GM12878 (cell line): ENCODE data around the gene HAP1. TPM values are rescaled to one million over a fixed set of nuclear protein-coding genes. Genes with fewer than 3 reads are reported as not detected.
A peak's percentile ranks its signal among the peaks of the same experiment; 100 is the strongest.

Source experiments
- CBX3 ChIP-seq: fragments of 200-600 bp; sonication (generic); IDR thresholded peaks from 2 replicates; pipeline ENCODE4 v1.6.1; 2016; ENCODE audit warnings: low read depth, borderline replicate concordance
- CEBPB ChIP-seq, 2 experiments: fragments of 150-350 bp in 1 of 2; IDR thresholded peaks; 2 replicates each; pipeline ENCODE4 v1.6.1; 2012 to 2014; ENCODE audit warnings: low read depth in 2 of 2, low read length in 2 of 2, borderline replicate concordance in 1 of 2, inconsistent platforms in 1 of 2
- EED ChIP-seq: sonication (generic); IDR thresholded peaks from 2 replicates; pipeline ENCODE4 v1.6.1; 2016; ENCODE audit warnings: antibody characterized with exemption, low read depth
- EZH2 ChIP-seq: IDR thresholded peaks from 2 replicates; pipeline ENCODE4 v1.6.1; 2012; ENCODE audit warnings: low read depth, mild to moderate bottlenecking, control low read depth, inconsistent platforms, low read length, borderline replicate concordance; ENCODE audit not compliant: control insufficient read depth
- IKZF2 ChIP-seq, 2 experiments: fragments of 450-650 bp; IDR thresholded peaks; 2 replicates each; pipeline ENCODE4 v1.6.1; 2017; ENCODE audit warnings: mild to moderate bottlenecking in 2 of 2, moderate library complexity in 2 of 2
- LARP7 ChIP-seq: fragments of 450-650 bp; IDR thresholded peaks from 2 replicates; pipeline ENCODE4 v1.6.1; 2017; ENCODE audit warnings: mild to moderate bottlenecking
- MLLT1 ChIP-seq: fragments of 450-650 bp; IDR thresholded peaks from 2 replicates; pipeline ENCODE4 v1.6.1; 2016; ENCODE audit warnings: mild to moderate bottlenecking
- MTA3 ChIP-seq: IDR thresholded peaks from 2 replicates; pipeline ENCODE4 v1.6.1; 2012; ENCODE audit warnings: low read length, inconsistent platforms, borderline replicate concordance
- PAX8 ChIP-seq: fragments of 450-650 bp; IDR thresholded peaks from 2 replicates; pipeline ENCODE4 v1.6.1; 2017; ENCODE audit warnings: mild to moderate bottlenecking, moderate library complexity
- RAD51 ChIP-seq: fragments of 450-650 bp; IDR thresholded peaks from 2 replicates; pipeline ENCODE4 v1.6.1; 2016; ENCODE audit warnings: moderate library complexity, mild to moderate bottlenecking, inconsistent platforms
- SPI1 ChIP-seq: IDR thresholded peaks from 2 replicates; pipeline ENCODE4 v1.6.1; 2011; ENCODE audit warnings: low read depth, mild to moderate bottlenecking, low read length, moderate library complexity, borderline replicate concordance; ENCODE audit not compliant: insufficient read depth
- STAT1 ChIP-seq: fragments of 450-650 bp; conservative IDR thresholded peaks from 2 replicates; pipeline ENCODE4 v1.6.1; 2014; ENCODE audit warnings: antibody characterized with exemption, mild to moderate bottlenecking
- TARDBP ChIP-seq: IDR thresholded peaks from 2 replicates; pipeline ENCODE4 v1.6.1; 2016; ENCODE audit warnings: borderline replicate concordance
- ZBED1 ChIP-seq: IDR thresholded peaks from 2 replicates; pipeline ENCODE4 v1.6.1; 2016; ENCODE audit warnings: borderline replicate concordance
- ZNF207 ChIP-seq: fragments of 450-650 bp; IDR thresholded peaks from 2 replicates; pipeline ENCODE4 v1.6.1; 2014; ENCODE audit warnings: antibody characterized with exemption, mild to moderate bottlenecking, borderline replicate concordance
- ZNF274 ChIP-seq: IDR thresholded peaks from one replicate; pipeline ENCODE4 v1.8.0; 2011; ENCODE audit not compliant: insufficient read length, insufficient read depth
- polyA plus RNA-seq, 11 experiments: library from polyadenylated mRNA; depleted of rRNA in 4 of 11; unstranded in 6 of 11; stranded (reverse) in 5 of 11; fragments of >200 nt; fragmentation: Nextera tagmentation in 4 of 11; fragmentation: Illumina TruSeq in 1 of 11; extraction: Ambion mirVana in 4 of 11; extraction: Trizol in 1 of 11; gene quantifications; 1 replicate in 1 of 11; 2 replicates in 10 of 11; pipeline versions ENCODE4 v1.2.1 to v1.2.3, GENCODE V29; 2011 to 2016; ENCODE audit warnings: inconsistent platforms in 2 of 11, missing spikeins in 2 of 11, low read depth in 1 of 11
- total RNA-seq, 4 experiments: library from RNA; depleted of rRNA in 3 of 4; stranded (reverse); fragments of >200 nt in 3 of 4; fragmentation: Illumina TruSeq in 1 of 4; extraction: Trizol in 1 of 4; gene quantifications; 2 replicates each; pipeline versions ENCODE4 v1.2.1 to v1.2.3, GENCODE V29; 2013 to 2021
- TF ChIP-seq, protein P1 (sequence below): fragments of 450-650 bp; formaldehyde crosslinking; IDR thresholded peaks from 2 replicates; pipeline ENCODE4 v1.4.0; 2022; ENCODE audit warnings: mild to moderate bottlenecking, moderate library complexity
- TF ChIP-seq, protein P2 (sequence below): fragments of 450-650 bp; IDR thresholded peaks from 2 replicates; pipeline ENCODE4 v1.6.1; 2017; ENCODE audit warnings: antibody characterized with exemption, mild to moderate bottlenecking, moderate library complexity
- TF ChIP-seq, protein P3 (sequence below): fragments of 450-650 bp; IDR thresholded peaks from 2 replicates; pipeline ENCODE4 v1.6.1; 2017; ENCODE audit warnings: mild to moderate bottlenecking

Gene HAP1
- total and polyA plus RNA-seq, 10 of the 15 experiments (the other 5 are each of a cell fraction or from before 2014, with no cell fraction given), result not detected

GRCh38 chr17:41688641-41689496 lies 45.6 kb downstream of the HAP1 start, which contains the start of gene EIF1 (continued):
- TF ChIP-seq, protein P1, sequence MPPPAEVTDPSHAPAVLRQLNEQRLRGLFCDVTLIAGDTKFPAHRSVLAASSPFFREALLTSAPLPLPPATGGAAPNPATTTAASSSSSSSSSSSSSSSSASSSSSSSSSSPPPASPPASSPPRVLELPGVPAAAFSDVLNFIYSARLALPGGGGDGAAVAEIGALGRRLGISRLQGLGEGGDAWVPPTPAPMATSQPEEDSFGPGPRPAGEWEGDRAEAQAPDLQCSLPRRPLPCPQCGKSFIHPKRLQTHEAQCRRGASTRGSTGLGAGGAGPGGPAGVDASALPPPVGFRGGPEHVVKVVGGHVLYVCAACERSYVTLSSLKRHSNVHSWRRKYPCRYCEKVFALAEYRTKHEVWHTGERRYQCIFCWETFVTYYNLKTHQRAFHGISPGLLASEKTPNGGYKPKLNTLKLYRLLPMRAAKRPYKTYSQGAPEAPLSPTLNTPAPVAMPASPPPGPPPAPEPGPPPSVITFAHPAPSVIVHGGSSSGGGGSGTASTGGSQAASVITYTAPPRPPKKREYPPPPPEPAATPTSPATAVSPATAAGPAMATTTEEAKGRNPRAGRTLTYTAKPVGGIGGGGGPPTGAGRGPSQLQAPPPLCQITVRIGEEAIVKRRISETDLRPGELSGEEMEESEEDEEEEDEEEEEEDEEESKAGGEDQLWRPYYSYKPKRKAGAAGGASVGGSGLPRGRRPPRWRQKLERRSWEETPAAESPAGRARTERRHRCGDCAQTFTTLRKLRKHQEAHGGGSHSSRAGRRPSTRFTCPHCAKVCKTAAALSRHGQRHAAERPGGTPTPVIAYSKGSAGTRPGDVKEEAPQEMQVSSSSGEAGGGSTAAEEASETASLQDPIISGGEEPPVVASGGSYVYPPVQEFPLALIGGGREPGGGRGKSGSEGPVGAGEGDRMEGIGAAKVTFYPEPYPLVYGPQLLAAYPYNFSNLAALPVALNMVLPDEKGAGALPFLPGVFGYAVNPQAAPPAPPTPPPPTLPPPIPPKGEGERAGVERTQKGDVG (CRISPR knock-in tag), result no peak; the same call in 1 of the 2 replicates
- TF ChIP-seq IKZF2 (IDR thresholded peaks at IDR 0.05), result peak; percentile 38 to 60; a peak in 2 of 4 replicates
- TF ChIP-seq MTA3, result 0 out of 2 replicates have a peak, but pooled peaks have one; percentile 57
- TF ChIP-seq, protein P2, sequence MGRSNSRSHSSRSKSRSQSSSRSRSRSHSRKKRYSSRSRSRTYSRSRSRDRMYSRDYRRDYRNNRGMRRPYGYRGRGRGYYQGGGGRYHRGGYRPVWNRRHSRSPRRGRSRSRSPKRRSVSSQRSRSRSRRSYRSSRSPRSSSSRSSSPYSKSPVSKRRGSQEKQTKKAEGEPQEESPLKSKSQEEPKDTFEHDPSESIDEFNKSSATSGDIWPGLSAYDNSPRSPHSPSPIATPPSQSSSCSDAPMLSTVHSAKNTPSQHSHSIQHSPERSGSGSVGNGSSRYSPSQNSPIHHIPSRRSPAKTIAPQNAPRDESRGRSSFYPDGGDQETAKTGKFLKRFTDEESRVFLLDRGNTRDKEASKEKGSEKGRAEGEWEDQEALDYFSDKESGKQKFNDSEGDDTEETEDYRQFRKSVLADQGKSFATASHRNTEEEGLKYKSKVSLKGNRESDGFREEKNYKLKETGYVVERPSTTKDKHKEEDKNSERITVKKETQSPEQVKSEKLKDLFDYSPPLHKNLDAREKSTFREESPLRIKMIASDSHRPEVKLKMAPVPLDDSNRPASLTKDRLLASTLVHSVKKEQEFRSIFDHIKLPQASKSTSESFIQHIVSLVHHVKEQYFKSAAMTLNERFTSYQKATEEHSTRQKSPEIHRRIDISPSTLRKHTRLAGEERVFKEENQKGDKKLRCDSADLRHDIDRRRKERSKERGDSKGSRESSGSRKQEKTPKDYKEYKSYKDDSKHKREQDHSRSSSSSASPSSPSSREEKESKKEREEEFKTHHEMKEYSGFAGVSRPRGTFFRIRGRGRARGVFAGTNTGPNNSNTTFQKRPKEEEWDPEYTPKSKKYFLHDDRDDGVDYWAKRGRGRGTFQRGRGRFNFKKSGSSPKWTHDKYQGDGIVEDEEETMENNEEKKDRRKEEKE, result no peak
- TF ChIP-seq, protein P3, sequence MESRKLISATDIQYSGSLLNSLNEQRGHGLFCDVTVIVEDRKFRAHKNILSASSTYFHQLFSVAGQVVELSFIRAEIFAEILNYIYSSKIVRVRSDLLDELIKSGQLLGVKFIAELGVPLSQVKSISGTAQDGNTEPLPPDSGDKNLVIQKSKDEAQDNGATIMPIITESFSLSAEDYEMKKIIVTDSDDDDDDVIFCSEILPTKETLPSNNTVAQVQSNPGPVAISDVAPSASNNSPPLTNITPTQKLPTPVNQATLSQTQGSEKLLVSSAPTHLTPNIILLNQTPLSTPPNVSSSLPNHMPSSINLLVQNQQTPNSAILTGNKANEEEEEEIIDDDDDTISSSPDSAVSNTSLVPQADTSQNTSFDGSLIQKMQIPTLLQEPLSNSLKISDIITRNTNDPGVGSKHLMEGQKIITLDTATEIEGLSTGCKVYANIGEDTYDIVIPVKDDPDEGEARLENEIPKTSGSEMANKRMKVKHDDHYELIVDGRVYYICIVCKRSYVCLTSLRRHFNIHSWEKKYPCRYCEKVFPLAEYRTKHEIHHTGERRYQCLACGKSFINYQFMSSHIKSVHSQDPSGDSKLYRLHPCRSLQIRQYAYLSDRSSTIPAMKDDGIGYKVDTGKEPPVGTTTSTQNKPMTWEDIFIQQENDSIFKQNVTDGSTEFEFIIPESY, result no peak
- TF ChIP-seq ZBED1, result peak; percentile 75; the same call in 1 of the 2 replicates
- no peak for TF ChIP-seq ZNF274
- TF ChIP-seq PAX8, result no peak
- TF ChIP-seq ZNF207, result peak; percentile 93; the same call in 1 of the 2 replicates
- peak; percentile 9; the same call in 1 of the 2 replicates for TF ChIP-seq EED
- 0 out of 2 replicates have a peak, but pooled peaks have one; percentile 16 for TF ChIP-seq STAT1
- no peak for TF ChIP-seq RAD51
- TF ChIP-seq MLLT1, result peak; percentile 92
- no peak for TF ChIP-seq CBX3
- TF ChIP-seq CEBPB (IDR thresholded peaks at IDR 0.05; ENCODE audit: borderline replicate concordance in 1 of 2, low read depth in 2 of 2, low read length in 2 of 2), result peak in 1 of 2 experiments; percentile 89; a peak in 2 of 4 replicates
- peak; percentile 98 for TF ChIP-seq LARP7
- peak; percentile 61; the same call in 1 of the 2 replicates for TF ChIP-seq TARDBP
- TF ChIP-seq SPI1, result no peak
- no peak for TF ChIP-seq EZH2
